NOMO-1 treated with dmso at 0.1 percent for 144 hours (cell line): Measurements from ENCODE around the gene SURF1.
"Not testable (repeated sequence)": the region's sequence is repeated elsewhere in the genome, so short reads cannot be mapped to it uniquely, and the experiment has no call there.

ENCODE experiments used
- DNase-seq: peaks from one replicate; lab custom pipeline; 2025; ENCODE audit not compliant: unreplicated experiment; lab: John Stamatoyannopoulos, UW

The SURF1 gene

GRCh38 chr9:133384736-133385321 is 28.5 kb upstream of the SURF1 start:
- DNase-seq, result no peak

DNA sequence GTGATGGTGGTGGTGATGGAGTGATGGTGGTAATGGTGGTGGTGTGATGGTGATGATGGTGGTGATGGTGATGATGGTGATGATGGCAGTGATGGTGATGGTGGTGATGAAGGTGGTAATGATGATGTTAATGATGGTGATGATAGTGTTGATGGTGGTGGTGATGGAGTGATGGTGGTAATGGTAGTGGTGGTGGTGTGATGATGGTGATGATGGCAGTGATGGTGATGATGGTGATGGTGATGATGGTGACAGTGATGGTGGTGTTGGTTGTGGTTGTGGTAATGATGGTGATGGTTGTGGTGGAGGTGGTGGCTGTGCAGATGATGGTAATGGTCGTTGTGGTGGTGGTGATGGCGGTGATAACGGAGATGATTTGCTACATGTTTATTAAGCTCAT is 27.2 kb upstream of the SURF1 start:
- DNase-seq, result no peak

DNA sequence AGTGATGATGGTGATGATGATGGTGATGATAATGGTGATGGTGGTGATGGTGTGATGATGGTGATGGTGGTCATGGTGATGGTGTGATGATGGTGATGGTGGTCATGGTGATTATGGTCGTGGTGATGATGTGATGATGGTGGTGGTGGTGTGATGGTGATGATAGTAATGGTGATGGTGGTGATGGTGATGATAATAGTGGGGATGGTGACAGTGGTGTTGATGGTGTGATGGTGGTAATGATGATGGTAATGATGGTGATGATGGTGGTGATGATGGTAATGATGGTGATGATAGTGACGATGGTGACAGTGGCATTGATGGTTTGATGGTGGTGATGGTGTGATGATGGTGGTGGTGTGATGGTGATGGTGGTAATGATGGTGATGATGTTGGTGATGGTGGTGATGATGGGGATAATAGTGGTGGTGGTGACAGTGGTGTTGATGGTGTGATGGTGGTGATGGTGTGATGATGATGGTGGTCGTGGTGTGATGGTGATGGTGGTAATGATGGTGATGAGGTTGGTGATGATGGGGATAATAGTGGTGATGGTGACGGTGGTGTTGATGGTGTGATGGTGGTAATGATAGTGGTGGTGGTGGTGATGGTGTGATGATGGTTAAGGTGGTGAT is 26.3 kb upstream of the SURF1 start:
- no peak for DNase-seq

- DNase-seq, result no peak
Measured at GRCh38 chr9:133380734-133381133, 24.4 kb upstream of the SURF1 start.

DNA sequence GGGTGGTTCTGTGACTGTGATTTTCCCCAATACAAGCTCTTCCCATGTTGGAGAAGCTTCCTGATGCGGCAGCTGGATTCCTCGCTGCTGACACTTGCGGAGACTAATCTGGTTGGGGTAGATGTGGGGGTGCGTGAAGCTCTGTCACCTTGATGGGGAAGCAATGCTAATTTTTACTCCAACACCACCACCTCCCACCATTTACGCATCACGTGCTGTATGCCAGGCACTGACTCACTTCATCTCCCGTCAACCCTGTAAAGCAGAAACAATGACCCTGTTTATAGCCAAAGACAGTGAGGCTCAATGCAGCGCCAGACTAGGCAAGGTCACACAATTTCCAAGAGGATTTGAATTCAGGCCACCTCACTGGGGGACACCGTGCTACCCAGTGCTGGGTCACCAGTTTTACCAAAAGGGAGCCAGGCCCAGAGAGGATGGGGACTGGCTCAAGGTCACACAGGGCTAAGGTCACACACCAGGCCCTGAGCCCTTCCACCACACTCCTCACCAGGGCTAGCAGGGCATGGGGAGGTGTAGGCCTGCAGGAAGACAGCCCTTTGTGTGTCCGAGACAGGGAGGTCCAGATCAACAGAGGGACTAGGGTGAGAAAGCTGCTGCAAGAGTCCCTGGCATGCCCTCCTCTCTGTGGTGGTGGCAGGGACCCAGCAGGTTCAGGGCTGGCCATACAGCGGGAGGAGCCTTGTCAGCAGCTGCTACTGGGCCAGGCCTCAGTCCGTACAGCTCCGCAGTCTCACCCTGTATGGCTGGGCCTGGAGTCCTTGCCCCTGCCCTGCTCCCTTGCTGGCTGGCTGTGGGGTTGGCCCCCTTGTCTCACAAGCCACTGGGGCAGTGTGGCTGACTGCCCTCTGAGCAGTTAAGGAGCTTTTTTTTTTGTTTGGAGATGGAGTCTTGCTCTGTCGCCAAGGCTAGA is 23.1 kb upstream of the SURF1 start:
- DNase-seq, result no peak

GRCh38 chr9:133378408-133378962 is 22.2 kb upstream of the SURF1 start:
- no peak for DNase-seq

DNA sequence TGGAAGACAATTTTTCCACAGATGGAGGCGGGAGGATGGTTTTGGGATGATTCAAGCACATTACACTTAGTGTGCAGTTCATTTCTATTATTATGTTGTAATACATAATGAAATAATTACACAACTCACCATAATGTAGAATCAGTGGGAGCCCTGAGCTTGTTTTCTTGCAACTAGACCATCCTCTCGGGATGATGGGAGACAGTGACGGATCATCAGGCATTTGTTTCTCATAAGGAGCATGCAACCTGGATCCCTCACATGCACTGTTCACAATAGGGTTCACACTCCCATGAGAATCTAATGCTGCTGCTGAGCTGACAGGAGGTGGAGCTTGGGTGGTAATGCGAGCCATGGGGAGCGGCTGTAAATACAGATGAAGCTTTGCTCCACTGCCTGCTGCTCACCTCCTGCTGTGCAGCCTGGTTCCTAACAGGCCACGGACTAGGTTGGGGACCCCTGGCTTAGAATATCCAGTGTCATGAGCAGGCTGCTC is 21.5 kb upstream of the SURF1 start:
- DNase-seq, result no peak

DNA sequence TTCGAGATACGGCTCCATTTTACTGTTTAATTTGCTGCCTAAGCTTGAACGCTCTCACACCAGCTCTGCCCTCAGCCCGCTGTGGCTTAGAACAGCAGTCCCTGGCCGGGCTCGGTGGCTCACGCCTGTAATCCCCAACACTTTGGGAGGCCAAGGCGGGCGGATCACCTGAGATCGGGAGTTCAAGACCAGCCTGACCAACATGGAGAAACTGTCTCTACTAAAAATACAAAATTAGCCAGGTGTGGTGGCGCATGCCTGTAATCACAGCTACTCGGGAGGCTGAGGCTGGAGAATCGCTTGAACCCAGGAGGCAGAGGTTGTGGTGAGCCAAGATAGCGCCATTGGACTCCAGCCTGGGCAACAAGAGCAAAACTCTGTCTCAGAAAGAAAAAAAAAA is 21.0 kb upstream of the SURF1 start:
- not testable (repeated sequence) for DNase-seq

- DNase-seq, result peak; percentile 94
Measured at GRCh38 chr9:133375724-133376654, 19.7 kb upstream of the SURF1 start, which contains the start of the genes STKLD1 and SURF4. STKLD1 (plus strand) TSS chr9:133376366; CDS start chr9:133376474, 108 bp downstream. SURF4 (minus strand) TSS chr9:133376060; CDS start chr9:133375969, 91 bp downstream.

GRCh38 chr9:133375116-133375723 is 18.9 kb upstream of the SURF1 start:
- no peak for DNase-seq

DNA sequence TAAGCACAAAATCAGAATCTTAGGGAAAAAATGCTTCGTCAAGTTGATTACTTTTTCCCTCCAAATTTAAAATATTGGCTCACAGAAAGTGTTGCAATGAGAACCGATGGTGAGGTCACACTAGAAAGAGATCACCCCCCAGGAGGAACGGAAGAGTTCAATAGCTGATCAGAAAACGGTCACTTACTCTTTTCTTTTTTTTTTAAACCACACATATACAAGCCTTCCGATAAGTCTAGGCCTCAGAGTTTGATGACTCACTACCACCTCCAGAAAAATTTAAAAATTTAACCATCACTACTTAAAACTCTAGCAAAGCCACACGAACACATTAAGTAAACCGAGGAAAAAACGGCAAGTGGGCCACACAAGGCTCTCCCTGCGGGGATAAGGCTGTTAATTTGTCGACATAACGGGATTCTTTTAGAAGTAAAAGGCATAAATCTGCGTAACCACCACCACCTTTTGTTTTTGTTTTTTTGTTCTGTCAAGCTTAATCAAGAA is 18.4 kb upstream of the SURF1 start:
- DNase-seq, result peak; percentile 34

DNA sequence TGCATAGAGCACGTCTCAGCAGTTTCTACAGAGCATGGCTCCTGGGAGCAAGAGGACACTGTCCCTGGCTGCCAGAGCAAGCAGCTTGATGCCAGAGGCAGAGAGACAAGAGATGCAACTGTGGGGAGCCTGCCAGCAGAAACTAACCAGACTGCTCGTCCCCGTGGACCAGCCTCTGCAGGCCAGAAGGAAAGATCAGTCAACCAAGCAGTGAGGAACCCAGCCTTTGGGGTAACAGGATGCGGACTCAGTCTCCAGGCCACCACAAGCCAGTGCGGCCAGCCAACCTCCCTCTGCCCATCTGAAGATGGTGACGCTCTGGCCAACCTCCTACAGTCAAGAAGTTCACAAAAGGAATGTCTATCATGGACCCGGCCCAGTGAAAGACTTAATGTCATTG is 15.9 kb upstream of the SURF1 start:
- DNase-seq, result no peak

- no peak for DNase-seq
Measured at GRCh38 chr9:133371261-133371711, 15.0 kb upstream of the SURF1 start.

DNA sequence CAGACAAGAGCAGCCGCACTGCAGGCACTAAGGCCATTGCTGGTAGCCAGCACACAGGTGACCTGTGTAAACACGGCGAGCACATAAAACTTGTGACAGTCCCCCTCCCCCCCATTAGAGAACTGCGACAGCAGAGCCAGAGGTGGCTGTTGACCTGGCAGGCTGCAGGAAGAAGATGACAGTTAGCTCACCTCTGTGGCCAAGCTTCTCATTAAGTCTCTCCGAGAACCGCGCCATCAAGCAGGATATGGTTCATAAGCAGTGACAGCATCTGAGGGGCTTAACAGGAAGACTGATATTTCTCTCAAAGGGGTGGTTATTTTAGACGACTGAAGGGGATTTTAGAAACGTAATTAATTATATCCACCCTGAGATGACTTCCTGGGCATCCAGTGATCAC is 14.4 kb upstream of the SURF1 start:
- DNase-seq, result no peak

DNA sequence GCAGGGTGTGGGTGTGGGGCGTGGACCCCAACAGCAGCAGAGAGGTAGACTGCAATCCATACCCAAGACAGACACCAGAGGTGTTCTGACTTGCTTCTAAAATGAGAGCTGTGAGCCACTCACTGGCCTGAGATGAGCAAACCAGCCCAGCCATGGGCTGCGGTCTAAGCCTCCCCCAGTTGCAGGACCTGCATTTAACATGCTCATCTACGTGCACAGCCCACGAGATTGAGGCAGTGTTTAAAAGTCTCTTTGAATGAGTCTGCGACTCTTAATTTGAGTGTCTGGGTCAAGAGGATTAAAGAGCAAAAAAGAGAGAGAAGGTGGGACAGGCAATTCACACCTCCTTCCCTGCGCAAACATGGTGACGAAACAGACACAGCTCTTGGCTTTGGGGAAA is 13.6 kb upstream of the SURF1 start:
- no peak for DNase-seq

DNA sequence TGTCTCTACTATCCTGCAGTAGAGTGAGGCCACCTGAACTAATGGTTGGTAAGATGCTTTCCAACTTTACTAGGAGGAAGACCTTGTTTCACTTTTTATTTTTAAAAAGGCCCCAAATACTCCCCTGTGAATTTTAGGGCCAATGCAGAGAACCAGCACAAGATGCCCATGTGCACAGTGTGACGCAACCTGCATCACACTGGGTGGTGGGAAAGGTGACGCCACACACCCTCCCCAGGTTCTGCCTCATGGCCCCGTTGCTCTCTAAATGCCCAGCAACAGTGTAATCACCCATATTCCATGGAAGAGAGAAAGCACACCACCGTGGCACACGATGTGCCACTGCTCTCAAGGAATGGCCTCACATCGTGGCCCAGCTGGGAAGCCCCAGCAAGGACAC is 13.1 kb upstream of the SURF1 start:
- no peak for DNase-seq

DNA sequence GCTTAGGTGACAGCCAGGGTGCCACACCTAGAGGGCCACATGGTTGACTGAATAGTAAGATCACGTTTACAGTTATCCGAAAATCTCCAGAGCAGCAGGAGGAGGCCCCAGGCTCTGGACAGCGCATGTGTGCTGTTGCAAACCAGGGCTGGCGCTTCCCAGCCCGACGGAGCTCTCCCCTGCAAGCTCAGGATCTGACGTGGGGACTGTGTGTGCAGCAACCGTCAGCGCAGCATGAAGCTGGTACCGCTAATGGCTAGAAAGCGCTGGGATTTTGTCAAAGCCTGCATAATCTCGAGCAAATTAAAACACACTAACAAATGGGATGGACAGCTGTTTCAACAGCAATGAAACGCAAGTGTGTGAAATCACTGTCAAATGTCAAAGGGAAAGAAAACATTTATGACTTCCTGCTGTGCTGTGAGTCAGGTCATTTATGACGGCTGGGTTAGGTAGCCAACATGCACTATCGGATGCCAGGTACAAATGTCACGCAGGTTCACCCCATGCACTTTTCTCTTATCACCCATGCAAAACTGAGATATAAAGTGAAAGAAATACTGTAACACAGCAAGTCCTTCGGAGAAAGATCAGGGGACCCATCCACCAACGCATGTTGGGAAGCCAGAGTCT is 12.1 kb upstream of the SURF1 start:
- no peak for DNase-seq

GRCh38 chr9:133367778-133368177 is 11.5 kb upstream of the SURF1 start:
- no peak for DNase-seq

- DNase-seq, result no peak
Measured at GRCh38 chr9:133367221-133367620, 10.9 kb upstream of the SURF1 start.
